ENCODE results near the gene GPR157.

GPR157 gene

GRCh38 chr1:9087411-9088125 is 41.3 kb downstream of the GPR157 start:
- no peak for DNase-seq (ENCODE audit: low read depth)

GRCh38 chr1:9086796-9087195 is 42.1 kb downstream of the GPR157 start:
- DNase-seq (ENCODE audit: low read depth) = no peak

- no peak for DNase-seq (ENCODE audit: low read depth)
Observed at GRCh38 chr1:9086045-9086444, 42.9 kb downstream of the GPR157 start.

- DNase-seq (ENCODE audit: low read depth) = no peak
Observed at GRCh38 chr1:9085306-9085940, 43.5 kb downstream of the GPR157 start.

GRCh38 chr1:9084906-9085305 is 44.0 kb downstream of the GPR157 start:
- DNase-seq (ENCODE audit: low read depth) = no peak

GRCh38 chr1:9081473-9081872 is 47.4 kb downstream of the GPR157 start:
- DNase-seq (ENCODE audit: low read depth) = no peak

- DNase-seq (ENCODE audit: low read depth) = peak; percentile 85
Observed at GRCh38 chr1:9080705-9081291, 48.1 kb downstream of the GPR157 start.

GRCh38 chr1:9079988-9080704 is 48.8 kb downstream of the GPR157 start:
- DNase-seq (ENCODE audit: low read depth) = no peak

- DNase-seq (ENCODE audit: low read depth) = no peak
Observed at GRCh38 chr1:9078752-9079500, 50.0 kb downstream of the GPR157 start.

- peak; percentile 89 for DNase-seq (ENCODE audit: low read depth)
Observed at GRCh38 chr1:9078015-9078751, 50.7 kb downstream of the GPR157 start.

GRCh38 chr1:9075022-9075421 is 53.9 kb downstream of the GPR157 start:
- no peak for DNase-seq (ENCODE audit: low read depth)

GRCh38 chr1:9073143-9073542 is 55.8 kb downstream of the GPR157 start:
- no peak for DNase-seq (ENCODE audit: low read depth)

- DNase-seq (ENCODE audit: low read depth) = no peak
Observed at GRCh38 chr1:9071554-9072235, 57.2 kb downstream of the GPR157 start.

- no peak for DNase-seq (ENCODE audit: low read depth)
Observed at GRCh38 chr1:9070486-9070885, 58.4 kb downstream of the GPR157 start.

GRCh38 chr1:9069326-9070100 is 59.4 kb downstream of the GPR157 start, which contains the start of gene SLC2A5:
TSS of gene SLC2A5 (minus strand) at chr1:9069635. CDS start at chr1:9069536, 99 bp downstream.
- DNase-seq (ENCODE audit: low read depth) = no peak

- no peak for DNase-seq (ENCODE audit: low read depth)
Observed at GRCh38 chr1:9068981-9069325, 59.9 kb downstream of the GPR157 start.

GRCh38 chr1:9066945-9067807 is 61.7 kb downstream of the GPR157 start:
- DNase-seq (ENCODE audit: low read depth) = peak; percentile 91

GRCh38 chr1:9065213-9065751 is 63.6 kb downstream of the GPR157 start:
- DNase-seq (ENCODE audit: low read depth) = no peak

GRCh38 chr1:9062846-9063245 is 66.1 kb downstream of the GPR157 start:
- DNase-seq (ENCODE audit: low read depth) = no peak

Data from ELR (cell line).